ENCODE measurements around the gene URB2.
"Not testable (repeated sequence)": the region's sequence is repeated elsewhere in the genome, so short reads cannot be mapped to it uniquely, and the experiment has no call there.

The URB2 gene

GRCh38 chr1:229614701-229615100 is 11.3 kb upstream of the URB2 start:
- no peak for DNase-seq (ENCODE audit: low spot score)

DNA sequence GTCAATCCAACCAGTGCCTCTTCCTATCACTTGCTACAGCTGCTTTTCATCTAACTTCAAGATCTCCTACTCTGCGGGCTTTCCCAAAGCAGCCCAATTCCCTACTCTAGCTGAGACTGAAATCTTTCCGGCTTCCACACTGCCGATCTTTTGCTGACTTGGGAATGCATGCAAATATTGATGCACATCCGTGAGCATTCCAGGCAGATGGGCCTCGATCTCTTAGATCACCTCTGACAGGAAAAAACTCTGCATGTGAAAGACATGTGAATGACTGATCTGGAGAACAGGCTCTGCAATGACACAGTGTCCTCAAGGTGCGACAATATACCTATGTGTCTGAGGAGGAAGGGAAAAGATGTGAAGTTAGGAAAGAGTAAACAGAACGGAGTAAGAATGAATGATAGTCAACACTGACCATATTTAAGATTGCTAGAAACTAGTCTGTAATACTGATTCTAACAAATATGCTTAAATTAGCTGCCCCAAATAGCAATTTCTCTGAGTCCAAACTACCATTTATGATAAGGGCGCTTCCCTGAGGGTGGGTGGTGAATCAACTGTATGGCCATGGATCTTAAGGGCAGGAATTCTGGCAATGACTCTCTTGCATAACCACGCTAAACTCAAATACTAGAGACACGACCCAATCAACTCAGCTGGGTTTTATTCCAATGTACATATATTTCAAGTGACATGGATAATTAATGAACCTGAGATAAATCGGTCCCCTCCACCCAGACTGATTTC is 8.5 kb upstream of the URB2 start:
- no peak for DNase-seq (ENCODE audit: low spot score)

DNA sequence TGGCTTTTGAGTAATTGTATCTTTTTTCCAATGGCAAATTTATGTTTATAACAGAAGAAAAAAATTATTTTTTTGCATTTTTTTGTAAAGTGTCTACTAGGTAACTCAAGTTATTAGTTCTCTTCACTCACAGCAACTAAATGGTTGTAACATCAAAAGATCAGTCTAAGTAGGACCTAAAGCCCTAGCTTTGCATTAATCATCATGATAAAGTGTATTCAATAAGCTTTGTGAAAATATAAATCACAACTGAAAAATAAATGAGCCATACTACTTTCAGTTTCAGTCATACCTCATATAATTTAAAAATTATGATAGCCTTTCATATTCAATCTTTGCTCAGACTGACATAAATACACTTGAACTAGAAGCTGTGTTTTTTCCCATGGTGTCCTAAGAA is 7.0 kb upstream of the URB2 start:
- no peak for DNase-seq (ENCODE audit: low spot score)

DNA sequence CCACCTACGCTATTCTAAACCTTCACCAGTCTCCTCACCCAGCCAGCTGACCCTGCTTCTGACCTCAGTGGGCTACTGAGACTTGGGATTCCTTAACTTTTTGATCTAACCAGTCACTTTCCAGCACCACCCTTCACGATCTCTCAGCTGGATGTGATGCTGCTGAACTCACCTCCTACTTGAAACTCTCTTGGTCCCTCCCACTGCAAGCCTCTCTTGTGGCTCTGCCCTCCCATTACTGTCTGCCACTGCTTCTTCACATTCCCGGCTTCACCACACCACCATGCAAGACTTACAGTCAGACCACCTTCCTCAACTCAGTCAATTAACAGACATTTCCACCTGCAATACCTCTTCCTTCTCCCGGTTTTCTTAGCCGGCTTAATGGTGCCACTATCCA is 6.4 kb upstream of the URB2 start:
- no peak for DNase-seq (ENCODE audit: low spot score)

- DNase-seq (ENCODE audit: low spot score), result no peak
These were observed 5.2 kb upstream of the URB2 start for GRCh38 chr1:229620876-229621275.

- DNase-seq (ENCODE audit: low spot score), result no peak
These were observed 4.4 kb upstream of the URB2 start for GRCh38 chr1:229621663-229622062.

DNA sequence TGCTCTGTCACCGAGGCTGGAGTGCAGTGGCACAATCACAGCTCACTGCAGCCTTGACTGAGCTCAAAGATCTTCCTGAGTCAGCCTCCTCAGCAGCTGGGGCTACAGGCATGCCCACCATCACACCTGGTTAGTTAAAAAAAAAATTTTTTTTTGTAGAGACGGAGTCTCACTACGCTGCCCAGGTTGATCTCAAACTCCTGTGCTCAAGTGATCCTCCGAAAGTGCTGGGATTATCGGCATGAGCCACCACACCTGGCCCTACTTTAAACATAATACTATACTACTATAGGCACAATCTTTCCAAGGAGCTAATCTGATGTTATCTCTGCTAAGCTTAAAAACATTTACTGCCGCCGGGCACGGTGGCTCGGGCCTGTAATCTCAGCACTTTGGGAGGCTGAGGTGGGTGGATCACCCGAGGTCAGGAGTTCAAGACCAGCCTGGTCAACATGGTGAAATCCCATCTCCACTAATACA is 3.4 kb upstream of the URB2 start:
- DNase-seq (ENCODE audit: low spot score), result not testable (repeated sequence)

DNA sequence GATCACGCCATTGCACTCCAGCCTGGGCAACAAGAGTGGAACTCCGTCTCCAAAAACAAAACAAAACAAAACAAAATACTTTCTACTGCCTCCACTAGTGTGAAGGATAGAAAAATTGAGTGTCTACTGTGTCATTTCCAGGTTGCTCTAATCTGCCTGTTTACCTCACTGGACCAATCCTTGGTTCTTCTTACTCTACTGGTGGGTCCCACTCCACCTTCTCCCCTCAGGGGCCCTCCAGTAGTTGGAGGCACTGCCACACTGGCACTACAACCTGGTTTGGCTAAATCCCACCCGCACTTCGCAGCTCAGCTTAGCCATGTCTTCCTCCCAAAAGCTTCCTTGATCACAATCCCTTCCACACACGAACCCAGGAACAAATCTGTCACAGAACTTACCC is 2.8 kb upstream of the URB2 start:
- no peak for DNase-seq (ENCODE audit: low spot score)

GRCh38 chr1:229623838-229624237 is 2.2 kb upstream of the URB2 start:
- DNase-seq (ENCODE audit: low spot score), result no peak

DNA sequence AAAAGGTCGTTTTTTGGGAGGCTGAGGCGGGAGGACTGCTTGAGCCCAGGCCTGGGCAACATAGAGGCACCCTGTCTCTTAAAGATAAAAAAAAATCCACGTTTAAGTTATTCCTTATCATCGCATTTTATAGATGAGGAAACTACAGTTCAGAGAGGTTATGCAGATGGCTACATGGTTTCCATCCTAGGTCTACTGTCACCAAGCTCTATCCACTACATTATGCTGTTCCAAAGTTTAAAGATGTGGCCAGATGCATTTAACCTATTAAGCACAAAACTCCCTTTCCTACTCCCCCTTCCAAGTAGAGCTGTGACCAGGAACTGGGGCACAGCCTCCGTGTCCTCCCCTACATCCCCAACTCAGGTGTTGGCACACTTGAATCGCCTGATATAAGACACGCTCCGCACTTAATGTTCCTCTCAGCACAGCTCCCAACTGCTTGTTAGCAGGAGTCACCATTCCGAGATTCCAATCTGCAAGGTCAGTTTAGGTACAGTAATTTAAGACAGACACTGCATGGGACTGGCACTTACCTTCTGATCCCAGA is 1.5 kb upstream of the URB2 start:
- DNase-seq (ENCODE audit: low spot score), result no peak

DNA sequence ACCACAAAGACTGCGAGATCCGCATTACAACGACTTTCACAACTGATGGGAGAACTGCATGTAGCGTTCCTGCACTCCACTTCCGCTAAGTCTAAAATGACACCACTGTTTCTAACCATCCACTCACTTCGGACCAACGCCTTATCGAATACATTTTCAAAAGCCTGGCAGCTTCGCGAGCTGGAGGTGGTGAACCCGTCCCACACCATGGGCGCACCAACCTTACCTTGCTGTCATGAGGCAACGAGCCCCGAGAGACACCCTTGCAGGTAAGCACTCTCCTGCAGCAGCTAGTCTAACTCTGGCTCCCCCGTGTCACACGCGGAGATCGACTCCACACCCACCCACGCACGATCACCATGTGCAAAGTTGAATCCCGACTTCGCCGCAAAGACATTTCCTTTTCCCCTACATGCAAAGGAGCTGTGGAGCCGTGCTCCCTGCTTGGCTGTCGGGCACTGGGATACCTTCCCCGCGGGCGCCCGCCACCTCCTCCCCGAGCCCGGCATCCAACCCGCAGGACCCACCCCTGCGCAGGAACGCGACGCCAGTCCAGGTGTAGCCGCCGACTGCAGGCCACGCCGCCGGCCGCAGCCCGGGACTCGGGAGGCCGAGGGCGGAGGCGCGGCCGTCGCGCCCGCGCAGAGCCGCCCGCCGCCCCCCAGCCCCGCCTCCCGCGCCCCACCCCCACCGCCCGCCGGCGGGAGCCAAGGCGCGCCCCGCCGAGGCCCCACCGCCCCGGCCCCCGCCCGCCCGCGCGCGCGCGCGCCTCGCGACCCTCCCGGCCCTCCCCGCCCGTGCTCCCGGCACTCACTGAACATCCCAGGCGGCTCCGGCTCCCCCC is 754 bp upstream of the URB2 start:
- DNase-seq (ENCODE audit: low spot score), result peak; percentile 78

- DNase-seq (ENCODE audit: low spot score), result no peak
These were observed 956 bp downstream of the URB2 start for GRCh38 chr1:229627003-229627402.

GRCh38 chr1:229629261-229629660 is 3.2 kb downstream of the URB2 start:
- DNase-seq (ENCODE audit: low spot score), result no peak

DNA sequence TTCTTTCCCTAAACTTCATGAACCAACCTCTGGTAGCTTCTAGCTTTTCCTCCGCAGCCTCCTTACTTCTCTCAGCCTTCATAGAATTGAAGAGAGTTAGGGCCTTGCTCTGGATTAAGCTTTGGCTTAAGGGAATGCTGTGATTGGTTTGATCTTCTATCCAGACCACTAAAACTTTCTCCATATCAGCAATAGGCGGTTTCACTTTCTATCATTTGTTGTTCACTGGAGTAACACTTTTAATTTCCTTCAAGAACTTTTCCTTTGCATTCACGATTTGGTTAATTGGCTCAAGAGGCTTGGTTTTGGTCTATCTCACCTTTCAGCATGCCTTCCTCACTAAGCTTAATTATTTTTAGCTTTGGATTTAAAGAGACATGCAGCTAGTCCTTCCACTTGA is 5.1 kb downstream of the URB2 start:
- no peak for DNase-seq (ENCODE audit: low spot score)

GRCh38 chr1:229631966-229632365 is 5.9 kb downstream of the URB2 start:
- DNase-seq (ENCODE audit: low spot score), result no peak

- no peak for DNase-seq (ENCODE audit: low spot score)
These were observed 10.0 kb downstream of the URB2 start for GRCh38 chr1:229636042-229636441.

DNA sequence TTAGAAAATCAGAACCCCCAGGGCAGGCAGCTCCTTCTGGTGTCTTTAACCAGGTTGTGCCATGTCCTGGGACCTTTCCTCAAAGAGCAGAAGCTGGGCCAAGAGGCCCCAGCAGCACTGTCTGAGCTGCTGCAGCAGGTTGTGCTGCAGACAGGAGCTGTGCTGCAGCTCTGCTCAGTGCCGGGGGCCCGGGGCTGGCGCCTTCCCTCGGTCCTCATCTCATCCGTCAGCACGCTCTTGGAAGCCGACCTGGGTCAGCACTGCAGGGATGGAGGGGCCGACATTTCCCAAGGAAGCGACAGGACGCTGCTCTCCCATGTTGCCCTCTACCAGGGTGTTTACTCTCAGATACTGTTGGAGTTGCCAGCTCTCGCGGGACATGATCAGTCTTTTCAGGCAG is 11.7 kb downstream of the URB2 start:
- no peak for DNase-seq (ENCODE audit: low spot score)

DNA sequence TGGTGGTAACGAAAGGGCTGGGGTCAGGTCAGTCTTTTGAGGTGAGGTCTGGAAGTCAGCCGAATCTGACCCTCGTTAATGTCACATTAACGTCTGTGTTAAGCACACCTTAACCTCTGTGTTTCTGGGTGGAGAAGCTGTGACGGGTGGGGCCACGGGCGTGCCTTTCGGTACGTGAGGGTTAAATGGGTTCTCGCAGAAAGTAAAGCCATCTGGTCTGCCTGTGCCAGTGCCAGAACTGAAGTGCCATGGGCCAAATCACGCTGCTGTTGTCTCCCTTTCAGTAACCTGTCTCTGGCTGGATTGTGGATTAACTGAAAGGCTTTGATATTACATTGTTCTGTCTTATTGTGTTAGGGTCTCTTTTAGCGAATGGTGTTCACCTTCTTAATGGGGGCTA is 14.4 kb downstream of the URB2 start:
- DNase-seq (ENCODE audit: low spot score), result no peak

DNA sequence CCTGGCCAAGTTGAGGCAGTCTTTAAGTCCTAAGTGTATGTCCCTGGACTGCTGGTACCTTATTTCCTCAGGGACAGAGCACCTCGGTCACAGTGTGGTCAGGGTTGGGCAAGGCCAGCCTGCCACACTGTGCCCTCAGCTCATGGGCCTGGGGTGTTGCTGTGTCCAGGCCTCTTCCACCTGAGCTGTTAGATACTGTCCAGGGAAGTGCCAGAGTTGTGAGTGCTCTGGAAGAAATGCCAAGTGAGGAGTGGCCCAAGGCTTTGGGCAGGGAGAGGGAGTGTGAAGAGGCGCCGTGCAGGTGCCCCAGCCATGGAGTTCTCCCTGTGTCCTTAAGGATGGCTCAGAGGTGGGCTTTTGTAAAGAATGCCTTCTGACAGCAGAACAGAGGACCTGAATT is 15.3 kb downstream of the URB2 start:
- no peak for DNase-seq (ENCODE audit: low spot score)

DNA sequence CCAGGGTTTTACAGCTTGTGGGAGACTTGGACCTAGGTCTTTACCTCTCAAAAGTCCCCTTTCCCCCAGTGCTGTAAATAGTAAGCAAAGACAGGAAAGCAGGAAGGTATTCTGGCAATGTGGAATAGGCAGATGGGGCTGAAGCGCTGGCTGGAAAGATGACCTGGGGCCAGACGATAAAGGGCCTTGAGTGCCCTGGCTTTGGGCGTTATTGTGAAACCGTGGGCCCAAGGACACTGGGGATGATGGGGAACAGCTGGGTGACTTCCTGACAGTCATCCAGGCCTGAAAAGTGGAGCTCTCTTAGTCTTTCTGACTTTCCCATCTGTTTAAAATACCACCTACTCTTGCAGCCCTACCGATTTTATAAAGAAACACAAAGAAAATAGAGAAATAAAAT is 16.3 kb downstream of the URB2 start:
- DNase-seq (ENCODE audit: low spot score), result no peak

DNA sequence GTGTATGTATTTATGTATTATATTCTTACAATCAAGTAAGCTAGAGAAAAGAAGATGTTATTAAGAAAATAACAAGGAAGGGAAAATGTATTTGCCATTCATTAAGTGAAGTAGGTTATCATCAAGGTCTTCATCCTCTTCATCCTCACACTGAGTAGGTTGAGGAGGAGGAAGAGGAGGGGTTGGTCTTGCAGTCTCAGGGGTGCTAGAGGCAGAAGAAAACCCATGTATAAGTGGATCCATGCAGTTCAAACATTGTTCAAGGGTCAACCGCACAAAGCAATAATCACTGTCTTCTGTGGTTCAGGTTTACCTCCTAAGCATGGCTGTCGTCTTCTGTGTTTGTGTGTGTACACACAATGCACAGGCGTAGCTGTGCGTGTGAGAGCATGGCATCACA is 16.9 kb downstream of the URB2 start:
- DNase-seq (ENCODE audit: low spot score), result no peak

- no peak for DNase-seq (ENCODE audit: low spot score)
These were observed 18.1 kb downstream of the URB2 start for GRCh38 chr1:229643996-229644745.
